ENCODE results near the gene TBL2. TPM values are rescaled to one million over a fixed set of nuclear protein-coding genes. Genes with fewer than 3 reads are reported as not detected.

Gene TBL2
- total RNA-seq, 1 experiment from 2014 or later: 32.3 TPM

- Mint-ChIP-seq H3K9me3 (no peaks in the 10 kb centered on the region), H3K4me1 (peaks cover 33% of the 10 kb centered on the region), H3K36me3 (peaks cover 46% of the 10 kb centered on the region), H3K27me3 (ENCODE audit: low read depth) (no peaks in the 10 kb centered on the region), H3K4me3 (peak overlapping the region; percentile 82), H3K27ac (peak overlapping the region; percentile 47)
- ChIA-PET CTCF (no interaction called here), POLR2A (interaction anchor here (1.2 to 2.6 kb wide), 3 partner anchors 12 to 219 kb away, joined by 3 to 14 read pairs (median 7); partner anchors contain the start of gene ABHD11)
- DNase-seq (ENCODE audit: low spot score) (no peak), ATAC-seq (no peak)
- TF ChIP-seq GABPB1 (CRISPR knock-in tag; IDR thresholded peaks at IDR 0.05) (peak; percentile 48; the same call in 1 of the 2 replicates), CTCF (IDR thresholded peaks at IDR 0.05) (no peak)
Observed at GRCh38 chr7:73519867-73520672, 58.3 kb downstream of the TBL2 start.

GRCh38 chr7:73518470-73518869 lies 59.9 kb downstream of the TBL2 start:
- Mint-ChIP-seq H3K4me1 (peaks cover 32% of the 10 kb centered on the region), H3K4me3 (peak overlapping the region; percentile 16; the same call in 1 of the 2 replicates), H3K9me3 (no peaks in the 10 kb centered on the region), H3K27me3 (ENCODE audit: low read depth) (no peaks in the 10 kb centered on the region), H3K36me3 (peaks cover 53% of the 10 kb centered on the region), H3K27ac (peak overlapping the region; percentile 25)
- DNase-seq (ENCODE audit: low spot score): no peak
- ChIA-PET CTCF (no interaction called here), POLR2A (interaction anchor here (0.7 kb wide), 1 partner anchor 88 kb away, joined by 3 read pairs; no protein-coding TSS in a partner anchor)
- no peak for ATAC-seq
- peak; percentile 82 for TF ChIP-seq ZNF121 (CRISPR knock-in tag; IDR thresholded peaks at IDR 0.05)
- TF ChIP-seq GTF2I (CRISPR knock-in tag; conservative IDR thresholded peaks at IDR 0.05): no peak

Other genes starting within 250 kb of the TBL2 start
- gene FZD9, start 144.8 kb downstream of the TBL2 start, total RNA-seq (2021): 4.0 to 5.2 TPM (median 4.5 TPM) in 3 replicates
- gene BAZ1B, start 56.3 kb downstream of the TBL2 start, total RNA-seq (2021): 64.9 to 66.5 TPM (median 66.3 TPM) in 3 replicates
- gene BCL7B, start 20.9 kb downstream of the TBL2 start, total RNA-seq (2021): 26.0 to 28.5 TPM (median 27.7 TPM) in 3 replicates
- 20.4 to 26.6 TPM (median 23.8 TPM) in 3 replicates for gene MLXIPL, start 45.9 kb upstream of the TBL2 start, total RNA-seq (2021)
- gene VPS37D, start 89.3 kb upstream of the TBL2 start, total RNA-seq (2021): 5.7 to 7.5 TPM (median 5.8 TPM) in 3 replicates
- gene DNAJC30, start 104.9 kb upstream of the TBL2 start, total RNA-seq (2021): 6.8 to 7.1 TPM (median 6.8 TPM) in 3 replicates
- 80.5 to 91.9 TPM (median 84.4 TPM) in 3 replicates for gene BUD23, start 105.0 kb upstream of the TBL2 start, total RNA-seq (2021)
- gene STX1A, start 141.1 kb upstream of the TBL2 start, total RNA-seq (2021): 17.7 to 20.4 TPM (median 18.5 TPM) in 3 replicates
- gene ABHD11, start 160.2 kb upstream of the TBL2 start, total RNA-seq (2021): 23.8 to 27.6 TPM (median 26.5 TPM) in 3 replicates
- gene CLDN3, start 191.7 kb upstream of the TBL2 start, total RNA-seq (2021): 20.7 to 35.1 TPM (median 34.8 TPM) in 3 replicates